ENCODE measurements around the gene ZNF593.

DNA sequence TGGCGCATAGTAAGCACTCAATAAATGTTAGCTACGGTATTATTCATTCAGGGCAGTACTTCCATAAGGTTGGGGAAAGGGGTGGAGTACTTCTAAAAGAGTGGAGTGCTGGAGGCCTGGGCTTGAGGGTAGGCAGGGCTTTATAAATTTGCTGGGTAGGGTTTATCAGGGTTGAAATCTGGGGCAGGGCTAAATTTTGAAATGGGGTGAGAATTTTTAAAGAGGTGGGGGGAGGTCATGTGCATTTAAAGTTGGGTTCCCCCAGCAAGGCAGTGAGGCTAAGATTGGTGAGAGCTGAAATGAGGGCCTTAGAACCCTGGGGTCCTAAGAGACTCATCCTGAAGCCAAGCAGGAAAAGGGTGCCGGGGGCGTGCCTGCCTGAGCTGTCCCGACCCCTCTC is 30.7 kb downstream of the ZNF593 start:
- TF ChIP-seq, protein P1, sequence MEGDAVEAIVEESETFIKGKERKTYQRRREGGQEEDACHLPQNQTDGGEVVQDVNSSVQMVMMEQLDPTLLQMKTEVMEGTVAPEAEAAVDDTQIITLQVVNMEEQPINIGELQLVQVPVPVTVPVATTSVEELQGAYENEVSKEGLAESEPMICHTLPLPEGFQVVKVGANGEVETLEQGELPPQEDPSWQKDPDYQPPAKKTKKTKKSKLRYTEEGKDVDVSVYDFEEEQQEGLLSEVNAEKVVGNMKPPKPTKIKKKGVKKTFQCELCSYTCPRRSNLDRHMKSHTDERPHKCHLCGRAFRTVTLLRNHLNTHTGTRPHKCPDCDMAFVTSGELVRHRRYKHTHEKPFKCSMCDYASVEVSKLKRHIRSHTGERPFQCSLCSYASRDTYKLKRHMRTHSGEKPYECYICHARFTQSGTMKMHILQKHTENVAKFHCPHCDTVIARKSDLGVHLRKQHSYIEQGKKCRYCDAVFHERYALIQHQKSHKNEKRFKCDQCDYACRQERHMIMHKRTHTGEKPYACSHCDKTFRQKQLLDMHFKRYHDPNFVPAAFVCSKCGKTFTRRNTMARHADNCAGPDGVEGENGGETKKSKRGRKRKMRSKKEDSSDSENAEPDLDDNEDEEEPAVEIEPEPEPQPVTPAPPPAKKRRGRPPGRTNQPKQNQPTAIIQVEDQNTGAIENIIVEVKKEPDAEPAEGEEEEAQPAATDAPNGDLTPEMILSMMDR (IDR thresholded peaks at IDR 0.05 in 4 of 5, conservative IDR thresholded peaks at IDR 0.05 in 1 of 5): no peak
- TF ChIP-seq POLR2A (IDR thresholded peaks at IDR 0.05): no peak

Measured in gastrocnemius medialis (tissue), 4 donors.